ENCODE results near the gene PCBP4. TPM values are rescaled to one million over a fixed set of nuclear protein-coding genes. Genes with fewer than 3 reads are reported as not detected.

PCBP4 gene
- total RNA-seq, 2 experiments from 2014 or later, result 21.4 to 27.2 TPM

DNA sequence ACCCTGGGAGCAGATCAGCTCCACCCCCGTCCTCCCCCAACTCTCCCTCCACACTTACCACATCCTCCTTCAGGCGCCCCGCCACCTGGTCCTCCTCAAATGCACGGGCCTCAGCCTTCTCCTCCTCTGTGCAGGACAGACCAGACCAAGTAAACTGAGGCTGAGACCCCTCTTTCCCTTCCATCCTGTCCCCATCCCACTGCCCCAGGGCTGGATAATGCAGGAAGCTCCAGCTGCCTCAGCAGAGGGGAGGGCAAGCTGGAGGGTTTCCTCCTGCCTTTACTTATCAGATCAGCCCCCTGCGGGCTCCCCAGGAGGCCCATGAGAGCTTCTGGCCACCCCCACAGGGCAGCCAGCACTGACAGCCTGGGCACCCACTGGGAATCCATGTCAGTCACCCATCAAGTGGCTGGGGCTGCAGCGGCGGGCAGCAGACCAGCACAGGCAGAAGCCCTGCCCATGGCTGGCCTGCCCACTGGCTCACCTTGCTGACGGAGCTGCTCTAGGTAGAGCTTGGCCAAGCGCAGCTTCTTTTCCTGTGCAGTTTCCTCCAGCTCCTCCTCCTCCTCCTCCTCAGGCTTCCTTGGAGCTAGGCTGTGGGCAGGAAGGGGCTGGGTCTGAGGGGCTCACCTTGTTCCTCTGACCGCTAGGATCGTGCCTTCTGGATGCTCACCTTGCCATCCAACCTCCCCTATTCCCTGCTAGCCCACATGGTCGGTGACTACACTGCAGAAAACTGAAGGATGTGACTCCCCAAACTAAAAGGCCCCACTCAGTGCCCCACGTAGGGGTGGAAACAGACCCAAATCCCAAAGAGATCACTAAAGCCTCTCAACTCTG, 29.4 kb downstream of the PCBP4 start:
- Mint-ChIP-seq H3K36me3 (ENCODE audit: low read depth) (peaks cover 23% of the 10 kb centered on the region), H3K9me3 (no peaks in the 10 kb centered on the region), H3K4me3 (no peak overlapping the region), H3K4me1 (peaks cover 35% of the 10 kb centered on the region), H3K27me3 (no peaks in the 10 kb centered on the region), H3K27ac (no peak overlapping the region)
- CTCF ChIA-PET, result interaction anchor here (1.3 kb wide), 1 partner anchor 26 kb away, joined by 4 read pairs; no protein-coding TSS in a partner anchor
- DNase-seq, result no peak
- POLR2A ChIA-PET, result interaction anchor here (0.6 kb wide), 1 partner anchor 35 kb away, joined by 3 read pairs; no protein-coding TSS in a partner anchor

DNA sequence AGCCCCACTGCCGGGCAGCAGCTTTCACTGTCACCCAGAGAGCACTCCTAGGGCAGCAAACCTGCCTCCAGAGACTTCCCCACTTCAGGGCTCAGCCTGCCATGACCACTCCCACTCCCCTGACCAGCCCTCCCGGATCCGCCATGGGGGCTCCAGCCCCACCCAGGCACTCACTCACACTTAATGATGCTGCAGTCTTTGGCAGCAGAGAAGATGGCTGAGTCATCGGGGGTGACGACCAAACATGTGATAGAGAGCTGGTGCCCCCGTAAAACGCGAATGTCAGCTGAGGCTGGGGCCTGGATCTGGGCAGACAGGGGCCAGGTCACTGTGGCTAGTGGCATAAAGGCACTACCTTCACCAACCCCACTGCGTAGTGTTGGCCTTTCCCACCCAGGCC, 30.2 kb downstream of the PCBP4 start:
- POLR2A ChIA-PET, result interaction anchor here (0.6 kb wide), 1 partner anchor 36 kb away, joined by 3 read pairs; no protein-coding TSS in a partner anchor
- no peak for DNase-seq
- Mint-ChIP-seq H3K27ac (no peak overlapping the region), H3K36me3 (ENCODE audit: low read depth) (peaks cover 23% of the 10 kb centered on the region), H3K4me3 (no peak overlapping the region), H3K27me3 (no peaks in the 10 kb centered on the region), H3K9me3 (no peaks in the 10 kb centered on the region), H3K4me1 (peaks cover 29% of the 10 kb centered on the region)
- CTCF ChIA-PET, result interaction anchor here (1.3 to 1.4 kb wide), 2 partner anchors 27 to 37 kb away, joined by 4 to 5 read pairs; partner anchors contain the start of gene ABHD14B

DNA sequence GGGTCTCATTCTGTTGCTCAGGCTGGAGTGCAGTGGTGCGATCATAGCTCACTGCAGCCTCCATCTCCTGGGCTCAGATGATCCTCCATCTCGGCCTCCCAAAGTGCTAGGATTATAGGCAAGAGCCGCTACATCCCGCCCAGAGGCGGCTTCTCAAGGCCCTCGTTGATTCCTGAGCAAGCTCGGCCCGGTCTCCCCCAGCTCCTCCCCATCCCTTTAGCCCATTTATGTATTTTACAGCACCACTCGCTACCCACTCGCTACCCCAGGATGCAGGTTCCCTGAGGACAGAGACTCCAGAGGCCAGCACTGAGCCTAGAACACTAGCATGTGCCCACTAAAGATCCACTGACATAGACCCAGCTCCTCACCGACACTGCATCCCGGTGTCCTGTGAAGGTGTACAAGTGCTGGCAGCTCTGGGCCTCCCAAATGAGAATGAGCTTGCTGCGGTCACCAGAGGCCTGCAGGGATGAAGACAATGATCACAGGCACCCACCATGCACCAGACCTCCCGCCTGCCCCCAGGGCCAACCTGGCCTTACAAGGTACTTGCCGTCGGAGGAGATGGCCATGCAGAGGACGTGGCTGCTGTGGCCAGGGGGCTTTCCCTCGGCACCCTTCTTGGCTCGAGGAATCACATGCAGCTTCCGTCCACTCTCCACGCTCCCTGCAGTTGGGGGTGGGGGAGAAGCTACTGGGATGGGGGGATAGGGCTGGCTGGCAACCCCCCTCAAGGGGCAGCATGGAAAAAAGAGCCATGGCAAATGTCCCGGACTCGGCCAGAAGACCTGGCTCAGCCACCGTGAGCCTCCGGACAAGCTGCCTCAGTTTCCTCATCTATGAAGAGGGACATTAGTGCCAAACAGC, 31.1 kb downstream of the PCBP4 start:
- H3K27ac Mint-ChIP-seq, result no peak overlapping the region
- no peak overlapping the region for H3K4me3 Mint-ChIP-seq
- peaks cover 23% of the 10 kb centered on the region for H3K36me3 Mint-ChIP-seq (ENCODE audit: low read depth)
- peaks cover 27% of the 10 kb centered on the region for H3K4me1 Mint-ChIP-seq
- no peak for DNase-seq
- CTCF ChIA-PET, result interaction anchor here (1.4 kb wide), 1 partner anchor 38 kb away, joined by 5 read pairs; the partner anchor contains the start of gene ABHD14B
- no peaks in the 10 kb centered on the region for H3K9me3 Mint-ChIP-seq
- POLR2A ChIA-PET, result no interaction called here
- no peaks in the 10 kb centered on the region for H3K27me3 Mint-ChIP-seq

DNA sequence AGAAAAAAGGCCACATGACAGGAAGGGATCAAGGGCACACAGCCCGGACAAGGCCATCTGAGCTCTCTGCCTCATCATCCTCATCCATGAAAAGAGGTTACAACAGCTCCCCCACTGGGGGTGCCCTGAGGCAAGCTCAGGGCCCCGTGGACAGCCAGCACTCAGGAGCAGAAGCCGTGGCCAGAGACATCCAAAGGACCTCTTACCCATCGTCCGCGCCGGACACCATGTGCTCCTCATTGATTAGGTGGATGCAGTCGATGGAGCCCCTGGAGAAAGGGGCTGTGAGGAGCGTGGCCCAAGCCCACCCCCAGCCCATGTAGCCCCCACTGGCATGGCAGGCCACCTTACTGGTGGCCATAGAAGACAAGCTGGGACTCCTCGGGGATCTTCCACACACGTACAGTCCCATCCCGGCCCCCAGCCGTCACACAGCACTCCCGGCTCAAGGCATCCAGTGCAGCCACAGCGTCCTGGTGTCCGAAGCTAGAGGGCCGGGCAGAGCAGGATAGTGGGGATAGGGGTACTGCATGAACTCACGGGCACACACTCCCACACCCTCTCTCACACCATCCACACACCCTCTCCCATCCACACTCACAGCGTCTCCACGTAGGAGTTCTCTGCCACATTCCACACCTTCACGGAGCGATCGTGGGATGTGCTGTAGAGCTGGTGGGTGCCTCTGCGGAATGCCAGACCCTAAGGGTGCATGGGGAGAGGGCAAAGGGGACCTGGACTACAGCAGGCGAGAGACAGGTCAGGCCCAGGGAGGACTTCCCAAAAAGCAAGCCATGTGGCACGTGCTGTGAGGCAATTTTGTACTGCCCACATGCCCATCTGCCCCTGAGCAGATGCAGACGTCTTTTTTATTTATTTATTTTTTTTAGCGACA, 32.0 kb downstream of the PCBP4 start:
- peaks cover 21% of the 10 kb centered on the region for H3K36me3 Mint-ChIP-seq (ENCODE audit: low read depth)

DNA sequence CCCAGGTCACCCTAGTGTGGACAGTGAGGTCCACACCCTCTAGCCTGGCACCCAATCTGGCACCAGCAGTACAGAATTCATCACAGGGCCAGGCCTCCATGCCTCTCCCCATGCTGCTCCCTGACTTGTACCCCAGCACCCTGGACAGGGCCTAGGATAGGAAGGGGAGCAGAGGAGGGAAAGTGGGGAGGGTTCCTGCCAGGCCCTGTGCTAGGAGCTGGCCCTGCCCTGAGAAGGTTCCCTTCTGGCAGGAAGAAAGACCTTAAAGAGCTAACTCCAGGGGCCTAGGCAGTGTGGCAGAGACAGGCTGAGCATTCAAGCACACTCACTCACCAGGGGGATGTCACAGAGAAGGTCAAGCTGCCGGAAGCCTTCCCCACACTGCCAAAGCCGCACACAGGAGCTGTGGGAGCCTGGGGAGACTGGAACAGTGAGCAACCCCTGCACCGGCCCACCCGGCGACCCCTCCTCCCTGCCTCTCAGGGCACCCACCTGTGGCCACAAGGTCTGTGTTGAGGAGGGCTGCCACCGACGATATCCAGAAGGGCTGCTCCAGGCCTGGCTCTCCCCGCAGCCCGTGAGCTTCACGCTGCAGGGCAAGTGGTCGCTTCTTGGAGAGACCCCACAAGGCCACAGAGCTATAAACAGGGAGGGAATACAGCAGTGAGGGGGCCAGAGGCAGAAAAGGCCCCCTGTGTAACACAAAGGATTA, 33.0 kb downstream of the PCBP4 start:
- DNase-seq, result no peak
- POLR2A ChIA-PET, result no interaction called here
- CTCF ChIA-PET, result interaction anchor here (3.1 kb wide), 1 partner anchor 9 kb away, joined by 9 read pairs; no protein-coding TSS in a partner anchor
- no peak overlapping the region for H3K4me3 Mint-ChIP-seq
- no peaks in the 10 kb centered on the region for H3K27me3 Mint-ChIP-seq
- H3K36me3 Mint-ChIP-seq (ENCODE audit: low read depth), result peaks cover 20% of the 10 kb centered on the region
- no peaks in the 10 kb centered on the region for H3K9me3 Mint-ChIP-seq
- peaks cover 12% of the 10 kb centered on the region for H3K4me1 Mint-ChIP-seq
- no peak overlapping the region for H3K27ac Mint-ChIP-seq

More for the DNA sequence above, 32.0 kb downstream of the PCBP4 start:
- ChIA-PET CTCF (no interaction called here), POLR2A (no interaction called here)
- Mint-ChIP-seq H3K9me3 (no peaks in the 10 kb centered on the region), H3K4me1 (peaks cover 18% of the 10 kb centered on the region), H3K4me3 (no peak overlapping the region), H3K27ac (no peak overlapping the region), H3K27me3 (no peaks in the 10 kb centered on the region)
- no peak for DNase-seq

DNA sequence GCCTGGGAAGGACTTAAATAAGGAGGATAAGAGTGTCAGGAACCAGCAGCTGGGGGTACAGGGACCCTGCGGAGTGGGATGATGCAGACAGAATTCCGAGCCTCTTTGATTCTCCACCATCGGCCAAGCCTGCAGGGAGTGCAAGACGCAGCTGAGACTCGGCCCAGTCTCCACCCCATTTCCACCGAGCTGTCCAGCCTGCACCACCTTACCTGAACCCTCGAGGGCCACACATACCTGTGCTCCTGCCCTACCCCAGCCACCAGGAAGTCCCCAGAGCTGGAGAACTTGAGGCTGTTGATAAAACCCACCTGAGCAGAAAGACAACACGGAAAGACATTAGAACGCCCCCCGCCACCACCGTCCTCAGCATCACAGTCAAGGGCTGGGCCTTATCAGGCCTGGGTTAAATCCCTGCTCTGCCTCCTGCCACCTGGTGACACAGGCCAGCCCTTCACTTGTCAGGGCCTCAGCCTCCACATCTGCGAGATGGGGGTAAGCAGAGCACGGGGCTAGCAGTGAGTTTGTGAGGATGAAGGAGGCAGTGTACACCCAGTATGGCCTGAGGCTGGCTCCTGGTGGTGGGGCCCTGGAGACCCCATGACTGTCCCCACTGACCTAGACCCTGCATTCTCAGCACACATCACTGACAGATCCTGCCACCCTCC, 33.6 kb downstream of the PCBP4 start:
- Mint-ChIP-seq H3K9me3 (no peaks in the 10 kb centered on the region), H3K27me3 (no peaks in the 10 kb centered on the region), H3K27ac (no peak overlapping the region), H3K4me3 (no peak overlapping the region), H3K4me1 (peaks cover 8% of the 10 kb centered on the region), H3K36me3 (ENCODE audit: low read depth) (peaks cover 17% of the 10 kb centered on the region)
- ChIA-PET CTCF (interaction anchor here (1.8 to 3.1 kb wide), 2 partner anchors 8 to 9 kb away, joined by 9 to 11 read pairs; partner anchors contain the start of gene RRP9), POLR2A (no interaction called here)
- DNase-seq, result no peak

DNA sequence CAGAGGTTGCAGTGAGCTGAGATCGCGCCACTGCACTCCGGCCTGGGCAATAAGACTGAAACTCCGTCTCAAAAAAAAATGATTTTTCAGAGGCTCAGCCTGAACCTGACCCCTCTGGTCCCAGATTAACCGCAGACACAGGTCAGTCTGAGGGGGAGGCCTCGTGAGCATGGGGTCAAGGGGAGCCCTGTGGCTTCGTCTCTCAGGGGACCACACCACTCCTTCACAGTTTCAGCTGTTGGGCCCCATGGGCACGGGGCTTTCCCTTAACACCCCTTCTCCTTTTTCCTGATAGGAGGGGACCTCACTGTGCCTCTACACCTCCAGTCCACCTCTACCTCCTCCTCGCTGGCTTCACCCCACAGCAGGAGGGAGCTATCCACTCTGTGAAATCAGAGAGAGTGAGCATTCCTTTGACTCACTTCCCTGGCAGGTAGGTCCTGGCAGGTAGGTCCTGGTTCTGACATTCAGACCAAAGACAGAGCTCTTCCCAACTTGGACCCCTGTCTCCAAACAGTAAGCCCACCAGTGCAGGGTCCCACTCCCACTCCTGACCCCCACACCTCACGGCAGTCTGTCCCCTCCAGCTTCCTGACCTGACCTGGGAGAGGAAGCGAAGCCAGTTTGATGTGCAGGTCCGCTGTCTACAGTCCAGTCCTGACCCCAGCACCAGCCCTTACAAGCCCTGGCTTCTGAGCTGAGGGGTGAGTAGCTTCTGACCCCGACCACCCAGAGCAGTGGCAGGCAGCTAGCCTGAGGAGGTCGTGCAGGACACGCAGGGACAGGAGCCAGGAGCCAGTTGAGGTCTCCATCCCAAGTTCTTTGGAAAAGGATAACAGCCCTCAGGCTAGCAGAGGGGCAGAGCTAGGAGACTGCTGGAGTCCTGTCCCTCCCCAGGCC, 34.5 kb downstream of the PCBP4 start:
- Mint-ChIP-seq H3K4me3 (no peak overlapping the region), H3K4me1 (peaks cover under 1% of the 10 kb centered on the region), H3K36me3 (ENCODE audit: low read depth) (peaks cover 14% of the 10 kb centered on the region), H3K27me3 (no peaks in the 10 kb centered on the region), H3K27ac (no peak overlapping the region), H3K9me3 (no peaks in the 10 kb centered on the region)
- ChIA-PET POLR2A (no interaction called here), CTCF (interaction anchor here (1.8 to 3.1 kb wide), 2 partner anchors 9 to 10 kb away, joined by 9 to 11 read pairs; partner anchors contain the start of gene RRP9)
- no peak for DNase-seq

DNA sequence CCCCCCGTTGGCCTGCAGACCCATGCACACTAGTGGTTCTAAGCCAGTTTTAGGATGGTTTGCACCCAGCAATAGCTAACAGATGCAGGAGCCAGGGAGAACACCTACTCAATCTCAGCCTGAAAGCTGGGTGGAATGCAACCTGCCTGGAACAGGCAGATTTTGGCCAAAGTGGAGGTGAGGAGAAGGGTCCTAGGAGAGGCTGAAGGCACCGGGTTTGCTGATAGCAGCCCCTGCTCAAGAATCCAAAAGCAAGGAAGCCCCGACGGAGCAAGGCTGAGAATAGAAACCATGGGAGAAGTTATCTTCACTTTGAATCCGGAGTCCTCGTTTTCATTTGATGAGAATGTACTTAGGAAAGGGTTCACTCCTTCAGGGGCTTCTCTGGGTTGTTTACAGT, 35.5 kb downstream of the PCBP4 start:
- ChIA-PET POLR2A (no interaction called here), CTCF (interaction anchor here (3.1 kb wide), 1 partner anchor 11 kb away, joined by 9 read pairs; no protein-coding TSS in a partner anchor)
- Mint-ChIP-seq H3K9me3 (no peaks in the 10 kb centered on the region), H3K4me3 (no peak overlapping the region), H3K36me3 (ENCODE audit: low read depth) (peaks cover 9% of the 10 kb centered on the region), H3K4me1 (no peaks in the 10 kb centered on the region), H3K27ac (peak overlapping the region; percentile 57), H3K27me3 (no peaks in the 10 kb centered on the region)
- no peak for DNase-seq

DNA sequence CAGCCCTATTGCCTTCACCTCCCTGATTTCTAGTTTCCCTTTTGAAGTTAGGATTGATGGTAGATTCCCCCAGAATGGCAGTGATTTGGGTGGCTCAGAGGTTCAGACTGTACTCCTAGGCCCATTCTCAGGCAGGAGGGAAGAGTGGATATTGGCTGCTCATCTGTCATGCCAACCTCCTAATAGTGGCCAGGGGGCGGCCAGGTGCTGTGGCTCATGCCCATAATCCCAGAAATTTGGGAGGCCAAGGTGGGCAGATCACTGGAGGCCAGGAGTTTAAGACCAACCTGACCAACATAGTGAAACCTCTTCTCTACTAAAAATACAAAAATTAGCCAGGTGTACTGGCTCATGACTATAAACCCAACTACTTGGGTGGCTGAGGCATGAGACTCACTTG, 36.8 kb downstream of the PCBP4 start:
- peaks cover 6% of the 10 kb centered on the region for H3K36me3 Mint-ChIP-seq (ENCODE audit: low read depth)
- CTCF ChIA-PET, result no interaction called here

DNA sequence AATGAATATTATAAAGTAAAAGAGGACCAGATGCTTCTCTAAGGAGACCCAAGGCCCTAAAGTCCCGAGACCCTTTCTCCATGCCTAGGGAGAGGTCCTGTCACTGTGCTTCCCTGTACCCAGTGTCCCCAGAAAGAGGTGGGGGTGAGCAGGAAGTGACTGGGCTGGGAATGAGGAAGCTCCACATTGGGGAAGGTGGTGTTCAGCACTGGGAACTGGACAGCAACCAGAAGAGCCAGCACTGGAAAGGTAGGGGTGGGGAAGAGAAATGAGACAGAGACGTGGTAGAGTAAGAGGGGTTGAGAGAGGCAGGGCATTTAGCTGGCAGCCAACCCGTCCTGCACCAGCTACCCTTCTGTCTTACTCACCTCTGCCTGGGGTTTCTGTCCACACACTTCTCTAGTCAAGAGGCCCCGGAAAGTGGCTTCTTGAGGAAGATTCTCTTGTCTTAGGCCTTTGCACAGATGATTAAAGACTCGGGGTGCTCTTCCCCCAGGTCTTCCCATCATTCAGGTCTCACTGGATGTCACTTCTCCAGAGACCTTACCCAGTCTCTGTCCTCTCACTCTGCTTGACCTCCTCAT, 37.7 kb downstream of the PCBP4 start:
- no peak for DNase-seq
- Mint-ChIP-seq H3K27ac (no peak overlapping the region), H3K27me3 (no peaks in the 10 kb centered on the region), H3K36me3 (ENCODE audit: low read depth) (peaks cover 3% of the 10 kb centered on the region), H3K9me3 (no peaks in the 10 kb centered on the region), H3K4me3 (no peak overlapping the region), H3K4me1 (no peaks in the 10 kb centered on the region)
- ChIA-PET CTCF (interaction anchor here (0.8 kb wide), 1 partner anchor 12 kb away, joined by 3 read pairs; the partner anchor contains the start of gene RRP9), POLR2A (no interaction called here)

More for the DNA sequence above, 36.8 kb downstream of the PCBP4 start:
- DNase-seq, result no peak
- Mint-ChIP-seq H3K27me3 (no peaks in the 10 kb centered on the region), H3K9me3 (no peaks in the 10 kb centered on the region), H3K27ac (no peak overlapping the region), H3K4me3 (no peak overlapping the region), H3K4me1 (no peaks in the 10 kb centered on the region)
- POLR2A ChIA-PET, result no interaction called here

All from activated CD4-positive, alpha-beta T cell treated with anti-CD3 and anti-CD28 coated beads, Interleukin-2, amount 10 ng/mL, durations not matched to agents 7 days and 5 days (primary cell).